NB4 (cell line): ENCODE measurements around the gene ARL5C.

Experiments
- DNase-seq: peaks from one replicate; pipeline ENCODE4 v3.0.0; 2010; ENCODE audit warnings: low read depth
- H3K4me3 ChIP-seq: one replicate; pipeline ENCODE4 v1.5.1; 2011; ENCODE audit warnings: mild to moderate bottlenecking, low read depth, low read length, moderate library complexity
- MYC ChIP-seq: IDR thresholded peaks from 2 replicates; pipeline ENCODE4 v1.6.1; 2011; ENCODE audit warnings: low read depth, low read length
- POLR2A ChIP-seq: IDR thresholded peaks from 2 replicates; pipeline ENCODE4 v1.6.1; 2011; ENCODE audit warnings: mild to moderate bottlenecking; ENCODE audit not compliant: insufficient read length; ENCODE audit errors: extremely low read depth
- TF ChIP-seq, protein P1 (sequence below): IDR thresholded peaks from one replicate; pipeline ENCODE4 v1.5.1; 2012; ENCODE audit warnings: low read depth, low read length
- TF ChIP-seq, protein P2 (sequence below): IDR thresholded peaks from 2 replicates; pipeline ENCODE4 v1.6.1; 2011; ENCODE audit warnings: low read depth, low read length

ARL5C gene

DNA sequence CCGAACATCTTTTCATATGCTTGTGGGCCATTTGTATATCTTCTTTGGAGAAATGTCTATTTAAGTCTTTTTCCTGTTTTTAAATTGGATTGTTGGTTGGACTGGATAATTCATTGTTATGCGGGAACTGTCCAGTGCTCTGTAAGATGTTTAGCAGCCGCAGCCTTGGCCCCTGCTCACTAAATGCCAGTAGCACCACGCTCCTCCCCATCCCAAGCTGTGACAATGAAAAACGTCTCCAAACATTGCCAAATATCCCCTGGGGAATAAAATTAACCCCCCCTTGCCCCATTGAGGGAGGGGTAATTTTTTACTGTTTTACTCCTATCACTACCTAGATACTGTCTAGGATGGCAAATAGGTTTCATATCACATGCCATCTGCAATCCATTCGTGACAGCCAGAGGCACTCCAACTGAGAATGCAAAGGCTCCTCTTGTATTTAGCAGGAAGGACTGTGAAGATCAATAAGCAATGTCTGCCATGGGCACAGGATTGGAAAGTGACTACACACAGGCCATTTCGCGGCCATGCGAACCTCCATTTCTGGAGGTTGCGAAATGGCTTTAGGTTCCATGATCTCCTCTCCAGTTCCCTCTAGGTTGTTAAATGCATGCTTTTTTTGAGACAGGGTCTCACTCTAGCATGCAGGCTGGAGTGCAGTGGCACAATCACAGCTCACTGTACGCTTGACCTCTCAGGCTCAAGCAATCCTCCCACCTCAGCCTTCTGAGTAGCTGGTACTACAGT lies 23.9 kb downstream of the ARL5C start:
- no peak overlapping the region for H3K4me3 ChIP-seq
- TF ChIP-seq, protein P1, sequence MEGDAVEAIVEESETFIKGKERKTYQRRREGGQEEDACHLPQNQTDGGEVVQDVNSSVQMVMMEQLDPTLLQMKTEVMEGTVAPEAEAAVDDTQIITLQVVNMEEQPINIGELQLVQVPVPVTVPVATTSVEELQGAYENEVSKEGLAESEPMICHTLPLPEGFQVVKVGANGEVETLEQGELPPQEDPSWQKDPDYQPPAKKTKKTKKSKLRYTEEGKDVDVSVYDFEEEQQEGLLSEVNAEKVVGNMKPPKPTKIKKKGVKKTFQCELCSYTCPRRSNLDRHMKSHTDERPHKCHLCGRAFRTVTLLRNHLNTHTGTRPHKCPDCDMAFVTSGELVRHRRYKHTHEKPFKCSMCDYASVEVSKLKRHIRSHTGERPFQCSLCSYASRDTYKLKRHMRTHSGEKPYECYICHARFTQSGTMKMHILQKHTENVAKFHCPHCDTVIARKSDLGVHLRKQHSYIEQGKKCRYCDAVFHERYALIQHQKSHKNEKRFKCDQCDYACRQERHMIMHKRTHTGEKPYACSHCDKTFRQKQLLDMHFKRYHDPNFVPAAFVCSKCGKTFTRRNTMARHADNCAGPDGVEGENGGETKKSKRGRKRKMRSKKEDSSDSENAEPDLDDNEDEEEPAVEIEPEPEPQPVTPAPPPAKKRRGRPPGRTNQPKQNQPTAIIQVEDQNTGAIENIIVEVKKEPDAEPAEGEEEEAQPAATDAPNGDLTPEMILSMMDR, result no peak
- TF ChIP-seq POLR2A, result no peak
- no peak for TF ChIP-seq MYC
- TF ChIP-seq, protein P2, sequence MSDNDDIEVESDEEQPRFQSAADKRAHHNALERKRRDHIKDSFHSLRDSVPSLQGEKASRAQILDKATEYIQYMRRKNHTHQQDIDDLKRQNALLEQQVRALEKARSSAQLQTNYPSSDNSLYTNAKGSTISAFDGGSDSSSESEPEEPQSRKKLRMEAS, result no peak
- DNase-seq, result no peak

DNA sequence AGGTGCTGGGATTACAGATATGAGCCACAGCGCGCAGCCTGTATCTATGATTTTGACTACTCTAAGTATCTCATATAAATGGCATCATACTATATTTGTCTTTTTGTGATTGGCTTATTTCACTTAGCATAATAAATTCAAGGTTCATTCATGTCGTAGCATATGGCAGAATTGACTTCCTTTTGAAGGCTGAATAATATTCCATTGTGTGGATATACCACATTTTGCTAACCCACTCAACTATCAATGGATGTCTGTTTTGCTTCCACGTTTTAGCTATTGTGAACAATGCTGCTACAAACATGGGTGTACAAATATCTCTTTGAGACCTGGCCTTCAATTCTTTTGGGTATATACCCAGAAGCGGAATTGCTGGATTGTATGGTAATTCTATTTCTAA lies 24.7 kb downstream of the ARL5C start:
- TF ChIP-seq POLR2A (no peak), MYC (no peak)
- TF ChIP-seq, protein P2, result no peak
- TF ChIP-seq, protein P1, result no peak
- no peak for DNase-seq
- no peak overlapping the region for H3K4me3 ChIP-seq

DNA sequence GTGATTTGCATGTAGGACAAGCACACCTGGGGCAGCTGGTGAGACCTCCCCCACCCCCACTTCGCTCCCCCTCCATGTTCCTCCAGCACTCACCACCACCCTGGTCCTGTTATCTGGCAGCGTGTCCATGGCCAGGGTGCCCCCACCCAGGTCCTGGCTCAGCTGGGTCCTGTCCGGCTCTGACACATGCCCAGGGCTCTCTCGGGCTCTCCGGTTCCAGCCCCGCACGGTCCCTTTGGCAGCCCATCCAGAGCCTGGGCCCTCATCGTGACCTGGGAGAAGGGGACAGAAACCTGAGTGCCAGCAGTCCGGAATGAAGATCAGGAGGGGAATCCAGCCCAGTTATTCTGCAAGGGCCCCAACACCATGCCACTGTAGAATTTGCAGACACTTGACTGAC lies 26.4 kb downstream of the ARL5C start:
- H3K4me3 ChIP-seq, result no peak overlapping the region
- TF ChIP-seq, protein P1, result no peak
- TF ChIP-seq MYC (no peak), POLR2A (no peak)
- TF ChIP-seq, protein P2, result no peak
- no peak for DNase-seq

DNA sequence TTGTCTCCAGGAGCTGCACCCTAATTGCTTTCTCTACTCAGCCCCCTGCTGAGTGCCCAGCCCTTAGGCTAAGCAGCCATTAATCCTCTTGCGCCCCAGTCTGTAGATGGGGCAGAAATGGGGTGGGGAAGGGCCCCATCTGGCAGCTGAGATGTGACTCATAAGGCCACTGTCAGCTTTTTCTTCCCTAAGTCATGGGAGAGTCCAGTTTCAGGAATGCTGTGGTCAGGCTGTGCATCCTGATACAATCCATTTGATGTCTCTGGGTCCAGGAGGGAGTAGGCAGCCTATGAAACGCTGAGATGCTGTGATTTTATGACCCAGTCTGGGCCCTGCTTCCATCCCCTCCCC lies 26.8 kb downstream of the ARL5C start:
- no peak for DNase-seq
- no peak overlapping the region for H3K4me3 ChIP-seq
- TF ChIP-seq, protein P2, result no peak
- TF ChIP-seq MYC (no peak), POLR2A (no peak)
- TF ChIP-seq, protein P1, result no peak

DNA sequence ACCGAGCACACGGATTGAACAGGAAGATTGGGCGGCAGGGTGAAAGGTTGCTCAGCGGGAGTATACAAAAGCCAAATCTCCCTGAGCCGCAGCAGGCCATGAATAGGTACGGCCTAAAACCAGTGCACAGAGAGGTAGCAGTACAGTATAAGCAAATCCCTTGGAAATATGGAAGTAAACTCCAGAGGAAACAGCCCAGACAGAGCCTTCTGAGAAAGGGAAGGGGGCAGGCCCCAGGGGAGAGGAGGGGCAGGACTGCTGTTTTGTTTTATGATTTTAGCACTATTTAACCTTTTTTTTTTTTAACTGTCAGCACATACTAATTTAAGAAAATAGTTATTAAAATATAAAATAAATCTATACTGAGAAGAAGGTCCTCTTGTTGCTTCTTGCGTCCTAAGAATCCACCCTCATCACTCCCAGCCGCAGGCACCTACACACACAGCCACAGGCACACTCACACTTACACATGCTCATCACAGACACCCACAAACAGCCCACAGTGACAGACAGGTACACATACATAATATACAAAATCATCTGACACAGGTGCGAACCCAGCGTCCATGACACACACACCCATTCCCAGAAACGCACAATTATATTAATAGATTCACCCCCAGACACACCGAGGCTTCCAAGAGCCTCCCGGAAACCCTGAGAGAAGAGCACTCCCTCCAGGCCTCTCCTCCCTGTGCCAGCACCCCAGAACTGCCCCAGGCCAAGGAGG lies 27.4 kb downstream of the ARL5C start:
- TF ChIP-seq, protein P1, result no peak
- TF ChIP-seq, protein P2, result no peak
- TF ChIP-seq POLR2A, result no peak
- TF ChIP-seq MYC, result no peak
- no peak overlapping the region for H3K4me3 ChIP-seq
- no peak for DNase-seq

DNA sequence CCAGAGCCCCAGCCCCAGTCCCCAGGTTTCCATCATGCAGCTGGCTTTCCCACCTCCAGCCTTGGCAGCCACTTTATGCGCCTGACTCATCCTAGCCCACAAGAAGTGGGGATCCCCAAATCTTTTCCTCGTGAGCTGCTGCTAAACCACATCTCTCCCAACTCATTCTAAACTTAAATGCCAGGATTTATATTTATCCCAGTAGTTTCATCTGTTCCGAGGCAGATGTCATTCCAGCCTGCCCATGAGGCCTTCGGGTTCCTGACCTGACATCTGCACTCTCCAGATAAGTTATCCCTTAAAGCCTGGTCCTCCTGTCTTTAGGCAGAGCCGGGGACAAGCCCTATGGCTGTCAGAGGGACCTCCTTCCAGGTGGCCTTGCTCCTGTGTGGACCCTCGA lies 31.1 kb downstream of the ARL5C start:
- no peak for DNase-seq
- no peak overlapping the region for H3K4me3 ChIP-seq
- TF ChIP-seq, protein P1, result no peak
- TF ChIP-seq POLR2A (no peak), MYC (no peak)
- TF ChIP-seq, protein P2, result no peak
